Effector CD8-positive, alpha-beta T cell (primary cell): ENCODE results near the gene EXOSC7.
"Not testable (repeated sequence)": the region's sequence is repeated elsewhere in the genome, so short reads cannot be mapped to it uniquely, and the experiment has no call there.

Experiments
- DNase-seq: peaks from one replicate; lab custom pipeline; 2025; lab: John Stamatoyannopoulos, UW

Gene EXOSC7

DNA sequence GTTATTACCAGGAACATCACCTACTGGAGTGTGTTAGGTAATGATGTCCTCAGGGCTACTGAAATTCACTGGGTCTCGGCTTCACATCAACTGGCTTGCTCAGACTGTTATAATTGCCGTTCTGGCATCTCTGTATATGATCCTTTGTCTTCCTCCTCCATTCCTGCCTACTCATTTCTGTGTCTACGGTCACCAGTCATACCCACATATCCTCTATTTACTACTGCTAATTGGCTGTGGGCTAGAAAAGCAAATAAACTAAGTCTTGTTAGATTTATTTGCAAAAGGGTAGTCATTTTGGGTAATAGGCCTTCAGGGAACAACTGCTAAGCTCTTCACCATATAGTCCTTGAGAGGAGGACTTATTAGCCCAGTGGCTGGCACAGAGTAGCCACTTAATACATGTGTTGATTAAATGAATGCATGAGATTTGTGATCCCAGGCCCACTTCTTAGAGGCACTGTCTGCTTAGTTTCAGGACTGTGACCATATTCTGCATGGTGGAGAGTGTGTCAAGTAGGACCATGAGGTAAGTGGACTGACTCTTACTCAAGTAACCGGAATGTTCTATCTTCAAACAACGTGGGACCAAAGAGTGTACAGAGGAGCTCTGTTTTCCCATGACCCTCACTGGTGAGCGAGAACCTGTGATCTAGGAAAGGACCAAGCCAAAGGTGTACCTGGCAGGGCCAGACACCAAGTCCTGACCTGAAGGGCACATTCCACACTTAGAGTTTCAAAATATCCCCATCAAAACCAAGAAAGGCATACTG, 13.2 kb upstream of the EXOSC7 start:
- no peak for DNase-seq

DNA sequence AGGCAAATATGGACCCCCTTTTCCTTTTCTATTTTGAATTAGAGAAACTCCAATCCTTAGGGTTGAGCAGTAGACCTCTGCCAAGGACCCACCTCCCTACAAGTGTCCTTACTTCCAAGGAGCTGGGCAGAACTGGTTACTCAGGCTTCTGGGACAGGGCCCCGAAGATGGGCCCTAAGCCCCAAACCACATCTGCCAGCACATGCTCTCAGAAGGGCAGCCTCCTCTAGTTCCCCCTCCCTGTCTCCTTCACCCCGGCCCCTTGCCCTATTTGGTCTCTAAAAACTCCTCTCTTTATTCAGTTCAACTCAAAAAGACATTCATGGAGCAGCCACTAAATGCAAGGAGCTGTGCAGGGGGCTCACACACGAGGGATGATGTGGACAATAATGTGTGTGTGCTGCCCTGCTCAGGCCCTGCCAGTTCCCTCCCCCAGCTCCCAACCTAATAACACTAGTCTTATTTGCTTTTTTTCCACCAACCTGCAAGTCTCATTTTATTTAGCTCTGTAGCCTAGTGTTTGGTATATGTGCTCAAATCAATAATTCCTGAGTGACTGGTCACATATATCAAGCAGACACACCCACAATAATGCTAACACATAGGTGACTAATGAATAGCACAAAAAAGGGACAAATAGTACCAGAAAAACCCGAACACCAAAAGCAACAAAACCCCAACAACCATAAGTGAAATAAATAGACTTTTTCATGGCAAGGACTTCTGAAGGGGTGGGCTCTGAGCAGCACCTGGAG, 12.3 kb upstream of the EXOSC7 start:
- DNase-seq = no peak

DNA sequence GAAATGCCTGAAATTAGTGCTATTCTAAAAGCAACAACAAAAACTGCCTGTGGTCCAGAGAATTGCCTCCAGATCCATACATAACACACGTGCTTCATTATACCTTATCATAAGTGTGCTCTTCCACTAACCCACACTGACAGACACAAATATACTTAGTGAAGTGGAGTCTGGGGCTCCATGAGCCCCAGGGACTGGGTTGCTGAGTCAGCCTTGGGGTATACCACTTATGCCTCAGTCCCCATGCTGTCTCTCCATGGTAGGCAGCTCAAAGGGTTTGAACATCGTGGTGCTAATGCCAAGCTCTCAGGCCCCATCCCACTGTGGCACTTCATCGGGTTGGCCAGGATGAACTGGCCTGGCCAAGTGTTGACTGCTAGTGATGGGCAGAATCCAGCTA, 10.9 kb upstream of the EXOSC7 start:
- no peak for DNase-seq

DNA sequence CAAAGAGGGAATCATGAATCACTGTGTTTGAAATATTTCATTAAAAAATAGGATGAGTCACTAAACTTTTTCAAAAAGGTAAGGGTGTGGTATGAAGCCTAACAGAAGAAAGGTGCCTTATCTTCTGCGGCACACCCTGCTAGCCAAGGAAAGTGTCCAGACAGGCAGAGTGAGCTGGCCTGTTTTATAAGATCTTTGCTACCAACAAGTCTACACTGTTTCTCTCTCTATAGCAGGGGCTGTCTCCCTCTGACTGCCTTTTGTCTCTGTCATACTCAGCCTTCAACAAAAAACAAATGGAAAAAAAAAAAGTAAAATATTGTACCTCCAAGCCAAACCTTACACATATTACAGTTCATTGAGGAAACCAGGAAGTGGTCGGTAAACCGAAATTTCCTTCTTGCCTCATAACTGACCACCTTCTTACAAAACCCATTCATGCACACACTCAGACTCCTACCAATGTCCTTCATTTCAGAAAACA, 9.2 kb upstream of the EXOSC7 start:
- DNase-seq = no peak

DNA sequence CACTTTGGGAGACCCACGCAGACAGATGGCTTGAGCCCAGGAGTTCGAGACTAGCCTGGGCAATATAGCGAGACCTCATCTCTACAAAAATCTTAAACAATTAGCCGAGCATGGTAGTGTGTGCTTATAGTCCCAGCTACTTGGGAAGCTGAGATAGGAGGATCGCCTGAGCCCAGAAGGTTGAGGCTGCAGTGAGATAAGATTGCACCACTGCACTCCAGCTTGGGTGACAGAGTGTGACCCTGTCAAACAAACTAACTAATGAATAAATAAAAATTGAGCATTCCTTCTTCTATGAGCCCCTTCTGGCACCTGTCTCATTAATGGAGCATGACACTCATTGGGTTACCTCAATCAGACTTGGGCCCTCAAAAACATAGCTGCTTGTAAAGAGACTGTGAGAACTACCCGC, 7.6 kb upstream of the EXOSC7 start:
- no peak for DNase-seq

DNA sequence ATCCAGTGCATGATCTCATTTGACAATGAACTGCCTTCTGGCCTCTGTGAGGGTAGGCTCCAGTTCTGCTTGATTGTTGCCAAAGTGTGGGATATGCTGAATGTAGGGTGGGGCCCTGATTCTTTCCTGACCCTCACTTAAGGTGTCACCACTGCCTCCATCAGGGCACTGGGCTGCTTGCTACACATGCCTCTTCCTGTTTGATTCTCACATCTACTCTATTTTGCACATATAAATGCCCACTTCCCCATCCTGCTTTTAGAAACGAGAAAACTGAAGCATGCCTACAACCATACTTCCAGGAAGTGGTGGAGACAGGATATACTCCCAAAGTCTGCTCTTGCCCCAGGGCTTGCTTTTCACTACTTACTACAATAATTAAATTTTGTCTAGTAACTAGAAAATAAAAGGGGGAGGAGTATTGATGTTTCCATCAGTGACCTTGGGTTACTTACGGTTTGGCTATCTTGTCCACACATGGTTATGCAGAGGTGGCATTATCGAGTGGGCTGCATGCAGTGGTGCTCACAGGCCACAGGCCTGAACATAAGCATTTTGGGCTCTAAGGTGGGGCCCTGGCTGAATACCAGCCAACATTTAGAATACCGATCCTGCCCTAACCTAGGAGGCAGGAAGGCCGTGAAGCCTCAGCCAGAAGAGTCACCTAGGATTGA, 6.8 kb upstream of the EXOSC7 start:
- no peak for DNase-seq

DNA sequence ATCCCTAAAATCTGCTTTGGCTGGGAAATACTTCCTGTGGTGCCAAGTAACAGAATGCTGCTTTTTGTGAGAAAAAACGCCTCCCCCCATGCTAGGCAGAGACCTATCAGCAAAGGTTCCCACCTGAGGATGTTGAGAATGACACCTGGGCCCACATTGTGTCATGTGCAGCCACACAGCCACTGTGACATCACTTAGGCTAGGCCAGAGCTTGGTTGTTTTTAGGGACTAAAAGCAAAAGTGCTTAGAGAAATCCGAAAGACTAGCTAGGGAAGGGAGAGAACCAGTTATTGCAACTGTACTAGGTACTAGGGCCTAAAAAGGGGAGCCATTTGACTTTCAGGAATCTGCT, 6.2 kb upstream of the EXOSC7 start:
- no peak for DNase-seq

DNA sequence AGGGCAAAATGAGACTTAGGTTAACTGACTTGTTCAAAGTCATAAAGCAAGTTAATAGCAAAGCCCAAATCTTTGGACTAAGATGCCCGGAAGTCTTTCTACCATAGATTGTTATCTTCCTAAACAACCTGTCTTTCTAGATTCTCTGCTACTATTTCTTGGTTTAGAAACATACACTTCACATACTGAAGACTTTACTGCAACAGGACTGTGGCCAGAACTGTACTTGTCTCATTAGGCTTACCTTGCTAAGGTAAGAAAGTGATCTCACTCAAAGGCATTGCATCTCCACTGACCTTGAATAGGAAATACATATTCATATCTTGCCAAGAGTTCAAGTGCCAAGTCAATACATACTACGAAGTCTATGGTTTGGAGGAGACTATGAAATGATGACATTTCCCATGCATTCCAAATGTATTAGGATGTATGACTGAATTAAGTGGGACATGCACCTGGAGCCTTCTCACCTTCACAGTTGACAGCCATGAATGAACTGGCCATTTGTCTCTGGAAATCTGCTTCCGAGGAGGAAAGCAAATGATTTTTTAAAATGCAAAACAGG, 5.0 kb upstream of the EXOSC7 start:
- DNase-seq = no peak

DNA sequence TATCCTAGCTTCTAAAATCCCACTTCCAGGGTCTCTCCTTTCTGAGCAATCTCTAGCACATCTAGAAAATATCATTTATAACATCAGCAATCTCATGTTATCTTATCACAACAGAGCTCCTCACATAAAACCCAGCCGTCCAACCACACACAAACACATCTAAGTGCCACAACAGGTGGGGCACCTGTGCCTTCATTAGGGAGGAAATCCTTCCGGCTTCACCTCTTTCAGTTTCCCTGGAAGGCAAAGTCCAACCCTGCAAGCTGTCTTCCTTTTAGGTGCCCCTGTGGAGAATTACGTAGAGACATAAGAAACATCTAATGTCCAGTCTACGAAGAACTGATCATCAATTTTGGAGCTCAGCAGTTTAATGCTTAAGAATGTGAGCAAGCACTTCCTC, 1.6 kb upstream of the EXOSC7 start:
- no peak for DNase-seq

DNA sequence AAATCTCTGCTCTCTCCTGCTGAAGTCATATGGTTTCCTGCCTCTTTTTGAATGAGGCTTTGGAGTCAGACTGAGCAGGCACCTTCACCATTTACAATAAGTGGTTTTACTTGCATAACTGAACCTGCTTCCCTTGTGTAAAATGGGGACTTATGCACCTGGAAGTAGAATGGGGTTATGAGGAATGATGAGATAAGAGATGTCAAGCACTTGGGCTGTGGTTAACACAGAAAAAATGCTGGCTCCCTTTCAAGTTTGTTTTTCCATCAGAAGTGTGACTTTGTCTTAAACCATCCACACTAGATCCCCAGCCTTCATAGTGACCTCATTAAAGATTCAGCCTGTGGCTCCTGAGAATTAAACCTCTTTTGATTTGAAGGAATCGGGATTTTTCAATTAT, 5.2 kb downstream of the EXOSC7 start:
- DNase-seq = no peak

DNA sequence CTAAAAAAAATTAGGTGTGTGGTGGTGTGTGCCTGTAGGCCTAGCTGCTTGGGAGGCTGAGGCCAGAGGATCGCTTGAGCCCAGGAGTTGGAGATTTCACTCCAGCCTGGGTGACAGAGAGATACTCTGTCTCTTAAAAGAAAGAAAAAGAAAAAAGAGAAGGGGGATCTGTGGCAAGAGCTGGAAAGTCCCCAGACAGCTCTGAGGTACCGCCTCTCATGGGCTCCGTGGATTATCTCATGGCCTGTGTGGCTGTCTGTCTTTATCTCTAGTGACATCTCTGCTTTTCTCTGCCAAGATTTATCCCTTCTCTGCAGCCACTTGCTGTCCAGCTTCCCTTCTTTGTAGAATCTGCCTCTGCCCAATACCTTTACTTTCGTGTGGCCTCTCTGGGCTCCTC, 5.7 kb downstream of the EXOSC7 start:
- no peak for DNase-seq

DNA sequence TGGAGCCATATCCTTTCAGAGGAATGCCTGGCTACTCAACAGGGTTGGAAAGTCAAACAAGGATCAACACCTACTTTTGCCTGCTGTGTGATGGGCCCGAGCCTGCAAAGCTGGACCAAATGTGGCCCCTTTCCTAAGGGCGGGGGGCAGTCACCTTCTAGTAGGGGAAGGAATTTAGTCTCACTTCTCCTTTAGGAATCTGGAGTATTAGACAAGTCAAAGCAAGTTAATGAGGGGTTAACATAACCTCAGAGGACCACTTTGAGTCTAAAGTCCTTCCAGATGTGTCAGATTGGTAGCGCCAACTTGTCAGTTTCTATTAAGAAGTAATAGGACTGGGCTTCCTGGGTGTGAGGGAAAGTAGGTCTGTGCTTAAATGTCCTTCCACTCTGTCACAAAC, 6.8 kb downstream of the EXOSC7 start:
- no peak for DNase-seq

DNA sequence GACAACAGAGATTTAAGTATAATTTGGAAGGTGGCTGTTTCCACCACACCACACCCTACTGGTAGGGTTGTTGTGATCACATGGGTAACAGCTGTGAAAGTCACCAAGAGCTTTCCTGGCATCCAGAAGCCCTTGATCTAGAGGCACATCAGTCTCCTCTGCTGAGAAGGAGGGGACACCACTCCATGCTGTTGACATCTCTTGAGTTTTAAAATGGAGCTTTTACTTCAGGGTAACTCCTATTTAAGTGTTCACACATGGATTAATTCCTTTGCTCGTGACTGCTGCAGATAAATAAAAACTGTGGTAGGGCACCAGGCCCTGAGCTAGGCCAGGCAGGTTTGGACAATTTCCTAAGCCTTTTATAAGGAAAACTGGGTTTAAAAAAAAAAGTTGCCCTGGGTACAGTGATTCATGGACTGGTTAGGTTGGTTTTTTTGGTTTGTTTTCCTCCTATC, 7.5 kb downstream of the EXOSC7 start:
- DNase-seq = no peak

DNA sequence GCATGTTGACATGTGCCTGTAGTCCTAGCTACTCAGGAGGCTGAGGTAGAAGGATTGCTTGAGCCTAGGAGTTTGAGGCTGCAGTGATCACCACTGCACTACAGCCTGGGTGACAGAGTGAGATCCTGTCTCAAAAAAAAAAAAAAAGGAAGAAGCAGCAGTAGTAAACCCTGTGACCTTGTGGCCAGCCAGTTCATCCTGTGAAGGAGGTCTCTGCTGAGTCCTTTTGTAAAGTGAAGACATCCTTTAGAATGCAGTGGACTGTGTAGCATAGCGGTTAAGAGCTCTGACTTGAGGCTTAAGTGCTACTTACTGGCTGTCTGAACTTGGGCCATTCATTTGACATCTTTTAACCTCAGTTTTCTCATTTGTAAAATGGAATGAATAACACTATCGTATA, 8.3 kb downstream of the EXOSC7 start:
- DNase-seq = no peak

DNA sequence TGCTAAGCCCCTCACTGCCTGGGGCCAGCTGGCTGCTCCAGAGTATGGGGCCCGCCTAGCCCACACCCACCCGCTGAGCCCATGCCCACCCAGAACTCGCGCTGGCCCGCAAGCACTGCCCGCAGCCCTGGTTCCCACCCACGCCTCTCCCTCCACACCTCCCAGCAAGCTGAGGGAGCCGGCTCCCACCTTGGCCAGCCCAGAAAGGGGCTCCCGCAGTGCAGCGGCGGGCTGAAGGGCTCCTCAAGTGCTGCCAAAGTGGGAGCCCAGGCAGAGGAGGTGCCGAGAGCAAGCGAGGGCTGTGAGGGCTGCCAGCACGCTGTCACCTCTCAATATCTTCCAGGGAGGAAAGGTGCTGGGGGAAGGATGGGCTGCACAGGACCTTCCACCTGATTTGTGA, 10.3 kb downstream of the EXOSC7 start:
- not testable (repeated sequence) for DNase-seq

DNA sequence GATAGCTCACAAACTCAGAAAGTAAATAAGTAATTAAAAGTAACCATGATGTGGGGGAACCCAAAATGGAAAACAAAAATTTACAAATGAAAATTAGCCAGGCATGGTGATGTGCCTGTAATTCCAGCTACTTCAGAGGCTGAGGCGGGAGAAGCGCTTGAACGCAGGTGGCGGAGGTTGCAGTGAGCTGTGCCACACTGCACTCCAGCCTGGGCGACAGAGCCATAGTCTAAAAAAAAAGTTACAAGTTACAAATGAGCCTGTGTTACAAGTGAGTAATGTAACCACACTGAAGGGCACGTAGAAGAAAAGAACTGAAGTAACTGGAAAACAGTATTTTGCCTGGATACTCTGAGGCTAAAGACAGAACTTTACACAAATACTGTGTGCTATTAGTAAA, 11.3 kb downstream of the EXOSC7 start:
- DNase-seq = no peak

DNA sequence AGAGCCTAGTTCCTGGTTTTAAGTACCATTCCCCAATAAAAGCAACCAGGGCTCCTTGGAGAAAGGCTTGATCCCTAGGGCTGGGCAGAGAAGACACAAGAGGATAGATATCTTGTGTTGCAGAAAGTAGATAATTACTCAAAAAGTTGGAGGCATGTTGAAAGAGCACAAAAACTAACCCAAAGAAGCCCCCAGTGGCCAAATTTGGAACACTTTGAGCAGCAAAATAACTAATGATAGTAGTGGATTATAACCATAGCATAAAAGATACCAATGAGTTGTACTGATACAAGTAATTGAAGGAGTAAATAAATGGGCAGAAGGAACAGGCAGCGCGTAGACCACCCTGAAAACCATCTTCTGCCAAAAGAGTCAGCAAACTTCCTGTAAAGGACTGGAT, 12.0 kb downstream of the EXOSC7 start:
- no peak for DNase-seq

DNA sequence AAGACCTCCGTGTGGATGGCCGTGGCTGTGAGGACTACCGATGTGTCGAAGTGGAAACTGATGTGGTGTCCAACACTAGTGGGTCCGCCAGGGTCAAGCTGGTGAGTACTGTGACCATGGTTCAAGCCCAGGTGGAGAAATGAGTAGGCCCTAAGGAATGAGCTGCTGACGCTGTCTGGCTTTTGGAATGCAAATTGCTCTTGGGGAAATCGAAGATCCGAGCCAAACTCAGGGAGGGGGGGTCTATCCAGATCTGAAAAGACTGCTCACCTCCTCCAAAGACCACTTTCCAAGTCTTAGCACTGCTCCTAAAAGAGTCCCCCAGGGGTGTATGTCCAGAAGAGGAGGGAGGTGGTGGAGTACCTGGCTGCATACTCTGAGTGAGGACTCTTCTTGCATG, 13.1 kb downstream of the EXOSC7 start:
- no peak for DNase-seq

DNA sequence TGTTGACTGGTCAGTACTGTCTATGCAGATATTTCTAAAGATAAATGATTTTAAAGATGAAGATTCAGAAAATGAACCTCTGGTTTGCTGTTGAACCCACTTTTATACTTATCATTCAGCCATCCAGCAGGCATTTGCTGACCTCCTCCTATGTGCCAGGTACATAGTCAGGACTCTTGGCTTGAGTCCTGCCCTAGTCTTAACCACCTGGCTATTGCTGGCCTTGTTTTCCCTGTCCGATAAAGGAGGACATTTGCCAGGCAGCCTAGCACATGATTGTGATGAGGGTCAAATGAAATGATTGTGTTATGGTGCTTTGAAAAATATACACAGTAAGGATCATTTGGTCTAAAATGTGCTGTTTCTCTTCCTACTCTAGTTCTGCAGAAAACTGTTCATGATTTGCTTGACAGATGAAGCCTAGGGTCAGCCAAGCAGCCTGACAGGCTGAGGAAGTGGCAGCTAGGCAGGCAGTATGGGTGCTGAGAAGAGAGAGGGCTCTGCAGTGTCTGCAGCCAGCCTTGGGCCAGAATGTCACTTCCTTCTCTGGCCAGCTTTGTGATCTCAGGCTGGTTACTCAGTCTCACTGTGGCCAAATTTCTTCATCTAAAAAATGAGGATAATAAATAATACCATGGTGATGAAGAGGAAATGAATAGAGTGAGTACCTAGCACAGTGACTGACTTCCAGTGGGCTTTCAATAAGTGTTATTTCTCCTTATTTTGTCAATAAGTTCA, 13.8 kb downstream of the EXOSC7 start:
- DNase-seq = no peak

DNA sequence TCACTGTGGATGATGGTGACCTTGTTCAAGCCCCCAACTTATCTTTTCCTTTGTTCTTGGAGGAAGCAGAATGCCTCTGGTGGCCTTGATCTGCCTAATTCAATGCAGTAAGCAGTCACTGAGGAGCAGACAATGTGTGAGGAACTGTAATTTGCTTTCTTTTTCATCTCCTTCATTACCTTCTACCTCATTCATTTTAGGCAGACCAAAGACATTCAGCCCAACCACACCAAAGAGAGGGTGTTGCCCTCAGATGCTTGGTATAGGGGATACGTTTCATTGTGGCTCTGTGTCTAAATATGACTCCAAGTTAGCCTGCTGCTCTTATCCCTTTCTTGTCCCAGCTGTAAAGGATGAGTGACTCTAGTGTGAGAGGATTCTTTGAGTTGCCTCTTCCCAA, 15.3 kb downstream of the EXOSC7 start:
- DNase-seq = no peak

DNA sequence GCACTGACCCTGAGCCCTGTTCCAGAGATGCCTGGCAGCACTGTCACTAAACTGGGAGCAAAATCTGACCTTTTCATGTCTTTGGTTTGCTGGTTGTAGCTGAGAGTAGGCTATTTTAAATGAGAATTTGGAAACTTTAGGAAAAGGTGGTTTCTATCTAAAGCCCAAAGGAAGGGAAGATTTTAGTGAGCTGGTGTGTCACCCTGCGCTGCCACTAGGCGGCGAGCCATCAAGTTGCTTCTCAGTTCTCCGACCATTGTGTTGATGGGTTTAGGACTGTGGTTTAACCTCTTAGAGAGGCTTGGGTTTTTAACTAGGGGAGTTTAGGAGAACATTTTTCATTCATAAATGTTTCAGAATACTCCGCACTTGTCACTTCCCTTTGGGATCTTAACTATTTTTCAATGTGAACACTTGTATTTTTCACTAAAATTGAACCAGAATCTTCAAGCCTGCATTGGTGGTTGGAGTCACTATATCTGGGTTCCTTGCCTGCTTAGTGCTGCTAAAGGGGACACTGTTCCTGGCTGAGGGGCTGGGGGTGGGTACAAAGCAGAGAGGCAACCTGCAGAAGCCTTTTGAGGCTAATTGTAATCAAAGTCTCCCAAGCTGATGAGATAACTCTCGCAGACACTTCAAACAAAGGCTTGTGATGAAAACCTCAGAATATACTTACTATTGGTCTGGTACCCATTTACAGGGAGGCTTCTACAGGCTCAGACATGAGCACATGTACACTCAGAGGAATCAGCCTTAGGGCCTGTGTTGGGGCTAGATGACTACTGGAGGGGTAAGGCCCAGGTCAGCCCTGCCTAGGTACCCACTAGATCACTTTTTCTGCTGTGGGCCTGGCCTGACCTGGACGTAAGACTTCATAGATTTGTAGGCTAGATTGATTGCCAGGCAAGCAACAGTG, 16.8 kb downstream of the EXOSC7 start:
- DNase-seq = no peak
